ENCODE results near the gene PELO. TPM values are rescaled to one million over a fixed set of nuclear protein-coding genes. Genes with fewer than 3 reads are reported as not detected.

Gene PELO
- total RNA-seq, 4 donors from 2014 or later: 20.0 to 37.0 (median 23.3) TPM

- Histone ChIP-seq H3K27me3 (no peaks in the 10 kb centered on the region), H3K9me3 (no peaks in the 10 kb centered on the region), H3K4me1 (peaks cover 45 to 63% of the 10 kb centered on the region in 2 donors), H3K36me3 (no peaks in the 10 kb centered on the region), H3K4me3 (replicated peaks in 1 of 3) (peak overlapping the region; percentile 2 to 61 (median 8)), H3K27ac (peak overlapping the region; percentile 86 to 99 (median 98))
- TF ChIP-seq CTCF (IDR thresholded peaks at IDR 0.05): no peak
- intact Hi-C loops (cut with DNase I): no loop called here
- peak in 1 of 2 donors; percentile 4 for DNase-seq
- WGBS, 2 donors: 25 to 30% methylated on average over 8 of the region's 8 CpGs
Observed at GRCh38 chr5:52801329-52801728, 13.6 kb downstream of the PELO start.

- Histone ChIP-seq H3K27ac (peak overlapping the region in 2 of 3 donors; percentile 98 to 99), H3K27me3 (no peaks in the 10 kb centered on the region), H3K4me1 (peaks cover 47 to 63% of the 10 kb centered on the region in 2 donors), H3K9me3 (no peaks in the 10 kb centered on the region), H3K36me3 (no peaks in the 10 kb centered on the region), H3K4me3 (replicated peaks in 1 of 3) (peak overlapping the region in 1 of 3 donors; percentile 61)
- no peak for DNase-seq
- 68 to 71% methylated on average over 2 of the region's 2 CpGs for WGBS, 2 donors
- intact Hi-C loops (cut with DNase I): no loop called here
- TF ChIP-seq CTCF (IDR thresholded peaks at IDR 0.05): no peak
- no peak for TF ChIP-seq POLR2A (IDR thresholded peaks at IDR 0.05)
Observed at GRCh38 chr5:52802272-52802973, 14.7 kb downstream of the PELO start.

- intact Hi-C loops (cut with DNase I): no loop called here
- H3K27me3 ChIP-seq: no peaks in the 10 kb centered on the region
- WGBS, 2 donors: 47% methylated on average over 6 of the region's 6 CpGs
- no peaks in the 10 kb centered on the region for H3K36me3 ChIP-seq
- H3K27ac ChIP-seq: peak overlapping the region in 2 of 3 donors; percentile 98 to 99
- DNase-seq: no peak
- peaks cover 47 to 58% of the 10 kb centered on the region in 2 donors for H3K4me1 ChIP-seq
- TF ChIP-seq POLR2A (IDR thresholded peaks at IDR 0.05) (no peak), CTCF (IDR thresholded peaks at IDR 0.05) (no peak)
- H3K9me3 ChIP-seq: no peaks in the 10 kb centered on the region
- no peak overlapping the region for H3K4me3 ChIP-seq (replicated peaks in 1 of 3)
Observed at GRCh38 chr5:52802974-52803336, 15.2 kb downstream of the PELO start.

GRCh38 chr5:52804387-52804791 is 16.7 kb downstream of the PELO start:
- H3K4me3 ChIP-seq (replicated peaks in 1 of 3): no peak overlapping the region
- peak overlapping the region in 1 of 3 donors; percentile 35 for H3K27ac ChIP-seq
- intact Hi-C loops (cut with DNase I): no loop called here
- H3K27me3 ChIP-seq: no peaks in the 10 kb centered on the region
- WGBS, 2 donors: 70 to 71% methylated on average over 2 of the region's 2 CpGs
- TF ChIP-seq CTCF (IDR thresholded peaks at IDR 0.05) (no peak), POLR2A (IDR thresholded peaks at IDR 0.05) (no peak)
- no peaks in the 10 kb centered on the region for H3K36me3 ChIP-seq
- DNase-seq: no peak
- H3K4me1 ChIP-seq: peaks cover 44 to 54% of the 10 kb centered on the region in 2 donors
- no peaks in the 10 kb centered on the region for H3K9me3 ChIP-seq

- H3K4me3 ChIP-seq (replicated peaks in 1 of 3): no peak overlapping the region
- H3K9me3 ChIP-seq: no peaks in the 10 kb centered on the region
- no peak for DNase-seq
- 78 to 81% methylated on average over 2 of the region's 2 CpGs for WGBS, 2 donors
- peak overlapping the region in 1 of 3 donors; percentile 35 for H3K27ac ChIP-seq
- H3K36me3 ChIP-seq: no peaks in the 10 kb centered on the region
- TF ChIP-seq POLR2A (IDR thresholded peaks at IDR 0.05) (no peak), CTCF (IDR thresholded peaks at IDR 0.05) (no peak)
- intact Hi-C loops (cut with DNase I): no loop called here
- H3K27me3 ChIP-seq: no peaks in the 10 kb centered on the region
- peaks cover 50 to 60% of the 10 kb centered on the region in 2 donors for H3K4me1 ChIP-seq
Observed at GRCh38 chr5:52804981-52805380, 17.3 kb downstream of the PELO start.

Measured in thyroid gland (tissue), 4 donors.